Dermis lymphatic vessel endothelial cell (primary cell): ENCODE measurements around the gene NME7. TPM values are rescaled to one million over a fixed set of nuclear protein-coding genes. Genes with fewer than 3 reads are reported as not detected.

Experiments used
- total RNA-seq: library from RNA; depleted of rRNA; stranded (reverse); fragments of >200 nt; gene quantifications from 2 replicates; pipeline ENCODE4 v1.2.1, GENCODE V29; 2014

NME7 gene, protein sequence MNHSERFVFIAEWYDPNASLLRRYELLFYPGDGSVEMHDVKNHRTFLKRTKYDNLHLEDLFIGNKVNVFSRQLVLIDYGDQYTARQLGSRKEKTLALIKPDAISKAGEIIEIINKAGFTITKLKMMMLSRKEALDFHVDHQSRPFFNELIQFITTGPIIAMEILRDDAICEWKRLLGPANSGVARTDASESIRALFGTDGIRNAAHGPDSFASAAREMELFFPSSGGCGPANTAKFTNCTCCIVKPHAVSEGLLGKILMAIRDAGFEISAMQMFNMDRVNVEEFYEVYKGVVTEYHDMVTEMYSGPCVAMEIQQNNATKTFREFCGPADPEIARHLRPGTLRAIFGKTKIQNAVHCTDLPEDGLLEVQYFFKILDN
- 12.9 and 19.3 TPM in 2 replicates for total RNA-seq

DNA sequence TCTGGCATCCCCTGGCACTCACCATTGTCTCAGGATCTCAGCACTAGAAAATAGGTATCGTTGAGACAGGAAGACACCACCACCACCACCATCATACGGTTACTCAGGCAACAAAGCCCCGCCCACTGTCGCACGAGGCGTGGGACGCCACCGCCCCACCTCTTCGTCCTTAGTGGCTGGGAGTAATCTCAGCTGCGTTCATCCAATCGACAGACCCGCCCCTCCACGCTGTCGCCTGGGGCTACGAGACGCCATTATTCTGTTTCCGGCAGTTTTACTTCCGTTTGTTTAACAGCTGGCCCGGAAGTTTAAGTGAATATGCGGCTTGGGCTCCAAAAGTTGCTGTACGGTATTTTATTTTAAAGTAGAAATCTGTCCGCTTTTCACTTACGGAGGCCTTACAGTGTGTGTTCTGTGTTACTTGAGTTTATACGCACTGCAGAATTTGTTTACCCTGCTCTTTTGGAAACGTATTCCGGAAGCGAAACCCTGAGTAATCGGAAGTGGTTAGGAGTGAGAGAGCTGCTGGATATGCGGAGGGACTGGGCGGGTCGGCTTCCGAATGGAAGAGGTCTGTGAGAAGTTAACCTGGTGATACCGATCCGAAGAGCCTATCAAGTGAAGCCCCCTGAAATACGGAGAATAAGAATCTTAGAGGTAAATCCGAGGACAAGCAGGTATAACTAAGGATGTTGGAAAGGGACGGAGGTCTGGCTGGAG lies at the start of gene NME7, which contains the start of gene BLZF1:
Gene NME7 (minus strand): TSS at position 112 of the 720 bp plus-strand sequence. CDS start 87 bp downstream, at position 25.
Gene BLZF1 (plus strand): TSS at position 510 of the 720 bp plus-strand sequence. CDS start 1,328 bp downstream, outside the sequence.

DNA sequence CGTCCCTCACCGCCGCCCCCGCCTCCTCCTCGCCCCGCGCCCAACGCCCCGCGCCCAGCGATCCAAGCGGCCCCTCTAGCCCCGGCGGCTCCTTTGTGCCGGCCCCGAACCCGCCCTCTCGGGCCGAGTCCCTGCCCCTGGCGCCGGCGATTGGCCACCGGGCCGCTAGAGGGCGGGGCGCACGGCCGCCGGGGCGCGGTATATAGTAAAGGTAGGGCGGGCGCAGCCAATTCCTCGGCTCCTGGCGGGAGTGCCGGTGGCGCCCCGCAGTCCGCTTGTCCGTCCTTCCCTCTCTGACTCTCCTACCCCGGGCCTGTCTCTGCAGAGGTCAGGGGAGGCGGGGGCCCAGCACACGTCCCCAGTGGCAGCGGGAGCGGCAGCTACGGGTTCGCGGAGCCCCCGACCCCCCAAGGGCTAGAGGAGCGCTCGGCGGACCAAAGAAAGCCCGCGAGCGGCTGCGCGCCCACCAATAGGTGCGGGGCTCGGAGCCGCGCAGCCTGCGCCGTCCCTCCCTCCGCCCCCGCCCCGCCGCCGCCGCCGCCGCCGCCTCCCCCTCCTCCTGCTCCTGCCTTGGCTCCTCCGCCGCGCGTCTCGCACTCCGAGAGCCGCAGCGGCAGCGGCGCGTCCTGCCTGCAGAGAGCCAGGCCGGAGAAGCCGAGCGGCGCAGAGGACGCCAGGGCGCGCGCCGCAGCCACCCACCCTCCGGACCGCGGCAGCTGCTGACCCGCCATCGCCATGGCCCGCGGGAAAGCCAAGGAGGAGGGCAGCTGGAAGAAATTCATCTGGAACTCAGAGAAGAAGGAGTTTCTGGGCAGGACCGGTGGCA lies 261.3 kb downstream of the NME7 start, which contains the start of gene ATP1B1:
Gene ATP1B1 (plus strand): TSS at position 596 of the 826 bp plus-strand sequence. CDS start 140 bp downstream, at position 736.

Other genes starting within 250 kb of the NME7 start
- 14.1 and 18.0 TPM in 2 replicates for gene BLZF1, start 398 bp upstream of the NME7 start, total RNA-seq
- gene CCDC181, start 59.7 kb upstream of the NME7 start, total RNA-seq: not detected in 2 replicates
- 2.4 and 3.3 TPM in 2 replicates for gene SLC19A2, start 118.1 kb upstream of the NME7 start, total RNA-seq
- gene F5, start 218.7 kb upstream of the NME7 start, total RNA-seq: under 0.01 TPM in 1 of 2 replicates, not detected in the other